ENCODE data around the gene MRPL23. TPM values are rescaled to one million over a fixed set of nuclear protein-coding genes. Genes with fewer than 3 reads are reported as not detected.

Gene MRPL23
- 10 to 100 TPM; 34.5 to 58.8 (median 37.8) TPM for total RNA-seq
- 28.0 TPM for total RNA-seq (2013)
- total RNA-seq: 11.2 to 66.4 (median 17.1) reads per million in 29 experiments

- ATAC-seq (replicated peaks in 1 of 4) (peak; percentile 75 to 90 (median 86)), DNase-seq (peak in 5 of 35 experiments; percentile 16 to 42 (median 35))
- whole genome bisulfite sequencing (ENCODE audit: insufficient coverage): no CpG with 5 or more reads among the region's 85 CpGs
- Mint-ChIP-seq H3K4me3 (no peak within 1 kb of the TSS), H3K27ac (no peak within 1 kb of the TSS), H3K27me3 (no peaks in the 10 kb centered on the region), H3K36me3 (no peaks in the 10 kb centered on the region), H3K9me3 (no peaks in the 10 kb centered on the region), H3K4me1 (no peaks in the 10 kb centered on the region)
- Histone ChIP-seq H3K9me3 (no peaks in the 10 kb centered on the region), H3K4me3 (ENCODE audit: control insufficient read depth in 1 of 2, extremely low read depth in 1 of 2, low read length in 1 of 2) (no peak within 1 kb of the TSS), H3K27me3 (replicated peaks in 1 of 2; ENCODE audit: control insufficient read depth in 2 of 2, extremely low read depth in 1 of 2, insufficient read depth in 2 of 2, low read length in 1 of 2) (no peaks in the 10 kb centered on the region), H3K36me3 (ENCODE audit: control insufficient read depth in 2 of 2, extremely low read depth in 1 of 2, insufficient read depth in 1 of 2, low read length in 1 of 2) (no peaks in the 10 kb centered on the region), H3K27ac (ENCODE audit: low read length) (no peak within 1 kb of the TSS), H3K4me1 (ENCODE audit: control insufficient read depth in 1 of 2, extremely low read depth in 1 of 2, insufficient read depth in 2 of 2, low read length in 2 of 2) (no peaks in the 10 kb centered on the region)
- ChIA-PET POLR2A (interaction anchor here in 1 of 2 donors (0.6 kb wide), 1 partner anchor 97 kb away, joined by 4 read pairs; no protein-coding TSS in a partner anchor), CTCF (interaction anchor here in 1 of 2 donors (0.7 to 1.0 kb wide), 2 partner anchors 65 to 71 kb away, joined by 3 to 5 read pairs; no protein-coding TSS in a partner anchor)
Measured at GRCh38 chr11:1946812-1947484, at the start of gene MRPL23. Gene MRPL23 (plus strand): TSS chr11:1947332. CDS start chr11:1947363, 31 bp downstream.

- ChIA-PET POLR2A (no interaction called here), CTCF (no interaction called here)
- Histone ChIP-seq H3K9me3 (no peaks in the 10 kb centered on the region), H3K27ac (ENCODE audit: low read length) (no peak overlapping the region), H3K4me1 (ENCODE audit: control insufficient read depth in 1 of 2, extremely low read depth in 1 of 2, insufficient read depth in 2 of 2, low read length in 2 of 2) (no peaks in the 10 kb centered on the region), H3K36me3 (ENCODE audit: control insufficient read depth in 2 of 2, extremely low read depth in 1 of 2, insufficient read depth in 1 of 2, low read length in 1 of 2) (no peaks in the 10 kb centered on the region), H3K27me3 (replicated peaks in 1 of 2; ENCODE audit: control insufficient read depth in 2 of 2, extremely low read depth in 1 of 2, insufficient read depth in 2 of 2, low read length in 1 of 2) (peaks cover 0 to 18% of the 10 kb centered on the region in 2 experiments), H3K4me3 (ENCODE audit: control insufficient read depth in 1 of 2, extremely low read depth in 1 of 2, low read length in 1 of 2) (no peak overlapping the region)
- peaks cover 0 to 4% (median 0%) of the 10 kb centered on the region in 3 donors for H3K4me1 Mint-ChIP-seq
- no peak overlapping the region for H3K4me3 Mint-ChIP-seq
- 93% methylated on average over 2 of the region's 4 CpGs for WGBS (ENCODE audit: insufficient coverage)
- H3K36me3 Mint-ChIP-seq: no peaks in the 10 kb centered on the region
- no peak for ATAC-seq (replicated peaks in 1 of 4)
- no peaks in the 10 kb centered on the region for H3K9me3 Mint-ChIP-seq
- H3K27ac Mint-ChIP-seq: no peak overlapping the region
- peaks cover 10% of the 10 kb centered on the region in 2 donors for H3K27me3 Mint-ChIP-seq
- no peak for DNase-seq
Measured at GRCh38 chr11:1899090-1899489, 48.0 kb upstream of the MRPL23 start.

GRCh38 chr11:1899686-1900085 is 47.4 kb upstream of the MRPL23 start:
- no peak for ATAC-seq (replicated peaks in 1 of 4)
- no peak overlapping the region for H3K4me3 ChIP-seq (ENCODE audit: control insufficient read depth in 1 of 2, extremely low read depth in 1 of 2, low read length in 1 of 2)
- no peaks in the 10 kb centered on the region for H3K4me1 ChIP-seq (ENCODE audit: control insufficient read depth in 1 of 2, extremely low read depth in 1 of 2, insufficient read depth in 2 of 2, low read length in 2 of 2)
- WGBS (ENCODE audit: insufficient coverage): no CpG with 5 or more reads among the region's 5 CpGs
- no peaks in the 10 kb centered on the region for H3K36me3 ChIP-seq (ENCODE audit: control insufficient read depth in 2 of 2, extremely low read depth in 1 of 2, insufficient read depth in 1 of 2, low read length in 1 of 2)
- ChIA-PET POLR2A (no interaction called here), CTCF (no interaction called here)
- no peaks in the 10 kb centered on the region for H3K9me3 ChIP-seq
- H3K27ac Mint-ChIP-seq: no peak overlapping the region
- peaks cover 0 to 4% (median 0%) of the 10 kb centered on the region in 3 donors for H3K4me1 Mint-ChIP-seq
- no peak overlapping the region for H3K27ac ChIP-seq (ENCODE audit: low read length)
- no peaks in the 10 kb centered on the region for H3K9me3 Mint-ChIP-seq
- no peak overlapping the region for H3K4me3 Mint-ChIP-seq
- H3K27me3 Mint-ChIP-seq: peaks cover 10% of the 10 kb centered on the region in 2 donors
- DNase-seq: no peak
- no peaks in the 10 kb centered on the region for H3K36me3 Mint-ChIP-seq
- H3K27me3 ChIP-seq (replicated peaks in 1 of 2; ENCODE audit: control insufficient read depth in 2 of 2, extremely low read depth in 1 of 2, insufficient read depth in 2 of 2, low read length in 1 of 2): peaks cover 0 to 18% of the 10 kb centered on the region in 2 experiments

GRCh38 chr11:1906181-1906580 is 41.0 kb upstream of the MRPL23 start:
- peaks cover 0 to 20% of the 10 kb centered on the region in 2 experiments for H3K27me3 ChIP-seq (replicated peaks in 1 of 2; ENCODE audit: control insufficient read depth in 2 of 2, extremely low read depth in 1 of 2, insufficient read depth in 2 of 2, low read length in 1 of 2)
- no peaks in the 10 kb centered on the region for H3K36me3 ChIP-seq (ENCODE audit: control insufficient read depth in 2 of 2, extremely low read depth in 1 of 2, insufficient read depth in 1 of 2, low read length in 1 of 2)
- no peak overlapping the region for H3K4me3 ChIP-seq (ENCODE audit: control insufficient read depth in 1 of 2, extremely low read depth in 1 of 2, low read length in 1 of 2)
- H3K9me3 ChIP-seq: no peaks in the 10 kb centered on the region
- no peaks in the 10 kb centered on the region for H3K4me1 ChIP-seq (ENCODE audit: control insufficient read depth in 1 of 2, extremely low read depth in 1 of 2, insufficient read depth in 2 of 2, low read length in 2 of 2)
- ATAC-seq (replicated peaks in 1 of 4): no peak
- CTCF ChIA-PET: no interaction called here
- Mint-ChIP-seq H3K9me3 (no peaks in the 10 kb centered on the region), H3K36me3 (no peaks in the 10 kb centered on the region), H3K4me1 (no peaks in the 10 kb centered on the region), H3K4me3 (no peak overlapping the region), H3K27me3 (peaks cover 0 to 17% of the 10 kb centered on the region in 2 donors), H3K27ac (no peak overlapping the region)
- DNase-seq: no peak
- WGBS (ENCODE audit: insufficient coverage): no CpG with 5 or more reads among the region's 5 CpGs
- POLR2A ChIA-PET: interaction anchor here in 1 of 2 donors (0.6 kb wide), 1 partner anchor 15 kb away, joined by 3 read pairs; the partner anchor contains the start of gene PRR33
- H3K27ac ChIP-seq (ENCODE audit: low read length): no peak overlapping the region

GRCh38 chr11:1906611-1907423 is 40.3 kb upstream of the MRPL23 start:
- Mint-ChIP-seq H3K4me1 (no peaks in the 10 kb centered on the region), H3K4me3 (no peak overlapping the region), H3K27ac (no peak overlapping the region), H3K36me3 (no peaks in the 10 kb centered on the region), H3K9me3 (no peaks in the 10 kb centered on the region), H3K27me3 (peaks cover 0 to 17% of the 10 kb centered on the region in 2 donors)
- ATAC-seq (replicated peaks in 1 of 4): no peak
- 85% methylated on average over 14 of the region's 14 CpGs for WGBS (ENCODE audit: insufficient coverage)
- no peaks in the 10 kb centered on the region for H3K4me1 ChIP-seq (ENCODE audit: control insufficient read depth in 1 of 2, extremely low read depth in 1 of 2, insufficient read depth in 2 of 2, low read length in 2 of 2)
- no peak overlapping the region for H3K27ac ChIP-seq (ENCODE audit: low read length)
- no peak overlapping the region for H3K4me3 ChIP-seq (ENCODE audit: control insufficient read depth in 1 of 2, extremely low read depth in 1 of 2, low read length in 1 of 2)
- no peaks in the 10 kb centered on the region for H3K9me3 ChIP-seq
- ChIA-PET POLR2A (interaction anchor here (0.6 kb wide), 2 partner anchors 15 to 175 kb away, joined by 3 to 5 read pairs; partner anchors contain the start of gene PRR33 (in 1 of the 2)), CTCF (no interaction called here)
- DNase-seq: no peak
- H3K27me3 ChIP-seq (replicated peaks in 1 of 2; ENCODE audit: control insufficient read depth in 2 of 2, extremely low read depth in 1 of 2, insufficient read depth in 2 of 2, low read length in 1 of 2): peaks cover 0 to 20% of the 10 kb centered on the region in 2 experiments
- H3K36me3 ChIP-seq (ENCODE audit: control insufficient read depth in 2 of 2, extremely low read depth in 1 of 2, insufficient read depth in 1 of 2, low read length in 1 of 2): no peaks in the 10 kb centered on the region

- peaks cover 0 to 17% of the 10 kb centered on the region in 2 experiments for H3K27me3 ChIP-seq (replicated peaks in 1 of 2; ENCODE audit: control insufficient read depth in 2 of 2, extremely low read depth in 1 of 2, insufficient read depth in 2 of 2, low read length in 1 of 2)
- WGBS (ENCODE audit: insufficient coverage): 100% methylated on average over 4 of the region's 9 CpGs
- no peak overlapping the region for H3K4me3 ChIP-seq (ENCODE audit: control insufficient read depth in 1 of 2, extremely low read depth in 1 of 2, low read length in 1 of 2)
- no peaks in the 10 kb centered on the region for H3K9me3 ChIP-seq
- Mint-ChIP-seq H3K36me3 (no peaks in the 10 kb centered on the region), H3K27ac (no peak overlapping the region), H3K9me3 (no peaks in the 10 kb centered on the region), H3K4me1 (no peaks in the 10 kb centered on the region), H3K27me3 (peaks cover 0 to 17% of the 10 kb centered on the region in 2 donors), H3K4me3 (no peak overlapping the region)
- ChIA-PET POLR2A (interaction anchor here in 1 of 2 donors (0.7 kb wide), 1 partner anchor 15 kb away, joined by 6 read pairs; no protein-coding TSS in a partner anchor), CTCF (no interaction called here)
- no peak overlapping the region for H3K27ac ChIP-seq (ENCODE audit: low read length)
- no peaks in the 10 kb centered on the region for H3K36me3 ChIP-seq (ENCODE audit: control insufficient read depth in 2 of 2, extremely low read depth in 1 of 2, insufficient read depth in 1 of 2, low read length in 1 of 2)
- DNase-seq: no peak
- no peaks in the 10 kb centered on the region for H3K4me1 ChIP-seq (ENCODE audit: control insufficient read depth in 1 of 2, extremely low read depth in 1 of 2, insufficient read depth in 2 of 2, low read length in 2 of 2)
- ATAC-seq (replicated peaks in 1 of 4): no peak
Measured at GRCh38 chr11:1908618-1909017, 38.5 kb upstream of the MRPL23 start.
